Testis (tissue), 3 donors: ENCODE results near the gene CROCC2. TPM values are rescaled to one million over a fixed set of nuclear protein-coding genes. Genes with fewer than 3 reads are reported as not detected.
A peak's percentile ranks its signal among the peaks of the same experiment; 100 is the strongest.

Source experiments
- DNase-seq: peaks from one replicate; pipeline ENCODE4 v3.0.0-alpha.2; 2019
- H3K27ac ChIP-seq, 2 donors: fragments of 200-600 bp; sonication (generic); one replicate each; pipeline ENCODE4 v1.5.1; 2019
- H3K27me3 ChIP-seq: fragments of 200-600 bp; sonication (generic); one replicate; pipeline ENCODE4 v1.5.1; 2019
- H3K36me3 ChIP-seq: fragments of 200-600 bp; sonication (generic); one replicate; pipeline ENCODE4 v1.5.1; 2017; ENCODE audit warnings: low read depth; ENCODE audit errors: missing control alignments
- H3K4me1 ChIP-seq: fragments of 200-600 bp; sonication (generic); one replicate; pipeline ENCODE4 v1.5.1; 2019
- H3K4me3 ChIP-seq, 2 donors: fragments of 200-600 bp; sonication (generic); one replicate each; pipeline ENCODE4 v1.5.1; 2017 to 2019
- H3K9me3 ChIP-seq: fragments of 200-600 bp; sonication (generic); one replicate; pipeline ENCODE4 v1.5.1; 2017
- POLR2A ChIP-seq: fragments of 450-650 bp; IDR thresholded peaks from one replicate; pipeline ENCODE4 v1.6.1; 2017; ENCODE audit warnings: antibody characterized with exemption, mild to moderate bottlenecking, moderate library complexity
- WGBS, 2 donors: methylation state at CpG; one replicate each; pipeline ENCODE4 v1.1.5; 2018; 5-methylcytosine and 5-hydroxymethylcytosine counted together
- intact Hi-C: fragments of 100-400 bp; cut with DNase I; formaldehyde crosslinking; loops from one replicate; pipeline ENCODE4 v1.15.1; 2023; ENCODE audit warnings: low total_unique reads
- polyA plus RNA-seq: library from polyadenylated mRNA; stranded (reverse); fragments of 350-450 nt; fragmentation: Illumina TruSeq; extraction: RNeasy Lipid Tissue Mini Kit (QIAGEN cat#74804); gene quantifications from one replicate; pipeline ENCODE4 v1.2.3, GENCODE V29; 2014; ENCODE audit warnings: low read depth, low replicate concordance; ENCODE audit not compliant: insufficient read depth
- total RNA-seq, 2 donors: library from RNA; depleted of rRNA; stranded (reverse); fragments of >200 nt; gene quantifications; one replicate each; pipeline ENCODE4 v1.2.3, GENCODE V29; 2016
- TF ChIP-seq, protein P1 (sequence below), 3 experiments: fragments of 450-650 bp in 2 of 3; fragments of 200-600 bp in 1 of 3; sonication (generic) in 1 of 3; IDR thresholded peaks; one replicate each; pipeline ENCODE4 v1.5.1; 2016 to 2019; ENCODE audit warnings: antibody characterized with exemption in 3 of 3, mild to moderate bottlenecking in 2 of 3, moderate library complexity in 1 of 3

CROCC2 gene
- total and polyA plus RNA-seq, 3 donors from 2014 or later, result 0.43 to 0.55 (median 0.51) TPM

GRCh38 chr2:240960971-240961876 lies 55.1 kb downstream of the CROCC2 start:
- Histone ChIP-seq H3K4me1 (peaks cover 58% of the 10 kb centered on the region), H3K36me3 (no peaks in the 10 kb centered on the region), H3K4me3 (no peak overlapping the region), H3K27me3 (no peaks in the 10 kb centered on the region), H3K27ac (peak overlapping the region in 1 of 2 donors; percentile 66), H3K9me3 (no peaks in the 10 kb centered on the region)
- no peak for TF ChIP-seq POLR2A
- TF ChIP-seq, protein P1, sequence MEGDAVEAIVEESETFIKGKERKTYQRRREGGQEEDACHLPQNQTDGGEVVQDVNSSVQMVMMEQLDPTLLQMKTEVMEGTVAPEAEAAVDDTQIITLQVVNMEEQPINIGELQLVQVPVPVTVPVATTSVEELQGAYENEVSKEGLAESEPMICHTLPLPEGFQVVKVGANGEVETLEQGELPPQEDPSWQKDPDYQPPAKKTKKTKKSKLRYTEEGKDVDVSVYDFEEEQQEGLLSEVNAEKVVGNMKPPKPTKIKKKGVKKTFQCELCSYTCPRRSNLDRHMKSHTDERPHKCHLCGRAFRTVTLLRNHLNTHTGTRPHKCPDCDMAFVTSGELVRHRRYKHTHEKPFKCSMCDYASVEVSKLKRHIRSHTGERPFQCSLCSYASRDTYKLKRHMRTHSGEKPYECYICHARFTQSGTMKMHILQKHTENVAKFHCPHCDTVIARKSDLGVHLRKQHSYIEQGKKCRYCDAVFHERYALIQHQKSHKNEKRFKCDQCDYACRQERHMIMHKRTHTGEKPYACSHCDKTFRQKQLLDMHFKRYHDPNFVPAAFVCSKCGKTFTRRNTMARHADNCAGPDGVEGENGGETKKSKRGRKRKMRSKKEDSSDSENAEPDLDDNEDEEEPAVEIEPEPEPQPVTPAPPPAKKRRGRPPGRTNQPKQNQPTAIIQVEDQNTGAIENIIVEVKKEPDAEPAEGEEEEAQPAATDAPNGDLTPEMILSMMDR (IDR thresholded peaks at IDR 0.05), result no peak
- 57 to 63% methylated on average over 27 of the region's 27 CpGs for WGBS, 2 donors
- DNase-seq, result peak; percentile 8
- intact Hi-C loops, result no loop called here

GRCh38 chr2:240961910-240962299 lies 55.8 kb downstream of the CROCC2 start:
- Histone ChIP-seq H3K27ac (peak overlapping the region; percentile 32 to 84), H3K4me1 (peaks cover 52% of the 10 kb centered on the region), H3K4me3 (no peak overlapping the region), H3K27me3 (no peaks in the 10 kb centered on the region), H3K9me3 (no peaks in the 10 kb centered on the region), H3K36me3 (no peaks in the 10 kb centered on the region)
- no peak for TF ChIP-seq POLR2A
- TF ChIP-seq, protein P1 (IDR thresholded peaks at IDR 0.05), result no peak
- peak; percentile 30 for DNase-seq
- 37% methylated on average over 10 to 12 of the region's 12 CpGs for WGBS, 2 donors
- intact Hi-C loops, result no loop called here

- 29 to 38% methylated on average over 14 to 29 of the region's 29 CpGs for WGBS, 2 donors
- no peak for TF ChIP-seq POLR2A
- TF ChIP-seq, protein P1 (IDR thresholded peaks at IDR 0.05), result no peak
- Histone ChIP-seq H3K27ac (peak overlapping the region; percentile 32 to 84), H3K4me3 (no peak overlapping the region), H3K27me3 (no peaks in the 10 kb centered on the region), H3K36me3 (no peaks in the 10 kb centered on the region), H3K9me3 (no peaks in the 10 kb centered on the region), H3K4me1 (peaks cover 52% of the 10 kb centered on the region)
- DNase-seq, result peak; percentile 85
- intact Hi-C loops, result no loop called here
Observed at GRCh38 chr2:240962300-240963064, 56.3 kb downstream of the CROCC2 start.

DNA sequence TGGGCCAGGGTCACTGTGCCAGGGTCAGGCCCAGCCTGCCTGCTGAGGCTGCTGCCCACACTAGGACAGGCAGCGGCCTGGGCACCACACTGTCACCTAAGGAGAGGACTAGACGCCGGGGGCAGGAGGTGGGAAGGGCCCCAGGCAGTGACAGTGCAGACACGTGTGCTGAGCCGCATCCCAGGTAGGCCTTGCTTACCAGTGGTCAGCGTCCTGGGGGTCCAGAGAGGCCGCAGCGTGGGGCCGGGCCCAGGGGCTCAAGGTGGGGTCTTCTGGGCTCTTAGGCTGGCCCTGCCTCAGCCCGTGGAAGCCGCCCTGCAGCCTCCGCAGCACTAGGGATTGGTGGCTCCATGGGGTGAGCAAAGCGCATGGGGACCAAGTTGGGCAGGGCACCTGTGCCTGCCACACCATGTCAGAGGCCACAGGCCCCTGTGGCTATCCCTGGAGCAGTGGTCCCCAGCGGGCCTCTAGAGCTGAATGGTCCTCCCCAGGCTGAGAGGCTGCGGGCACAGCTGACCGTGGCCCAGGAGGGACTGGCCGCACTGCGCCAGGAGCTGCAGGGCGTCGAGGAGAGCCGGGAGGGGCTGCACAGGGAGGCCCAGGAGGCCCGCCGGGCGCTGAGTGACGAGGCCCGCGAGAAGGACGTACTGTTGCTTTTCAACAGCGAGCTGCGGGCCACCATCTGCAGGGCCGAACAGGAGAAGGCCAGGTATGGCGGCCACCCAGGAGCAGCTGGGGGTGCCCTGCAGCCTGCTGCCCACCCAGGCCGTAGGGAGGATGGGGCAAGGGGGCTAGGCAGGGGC lies 57.1 kb downstream of the CROCC2 start:
- H3K36me3 ChIP-seq, result no peaks in the 10 kb centered on the region
- TF ChIP-seq POLR2A, result no peak
- TF ChIP-seq, protein P1 (IDR thresholded peaks at IDR 0.05), result no peak
- no peaks in the 10 kb centered on the region for H3K27me3 ChIP-seq
- DNase-seq, result peak; percentile 13
- intact Hi-C loops, result no loop called here
- peaks cover 52% of the 10 kb centered on the region for H3K4me1 ChIP-seq
- no peaks in the 10 kb centered on the region for H3K9me3 ChIP-seq
- peak overlapping the region; percentile 32 to 84 for H3K27ac ChIP-seq
- no peak overlapping the region for H3K4me3 ChIP-seq
- WGBS, 2 donors, result 95 to 100% methylated on average over 2 to 32 of the region's 33 CpGs
